Parathyroid adenoma (tissue), 2 donors: ENCODE measurements around the gene HIGD1A.

Source experiments
- H2AFZ ChIP-seq: fragments of 300-600 bp; sonication (generic); one replicate; pipeline ENCODE4 v1.7.0; 2017; ENCODE audit warnings: antibody characterized with exemption, mild to moderate bottlenecking
- H3K27ac ChIP-seq: fragments of 300-600 bp; sonication (generic); one replicate; pipeline ENCODE4 v1.7.0; 2017
- H3K27me3 ChIP-seq: fragments of 300-600 bp; sonication (generic); one replicate; pipeline ENCODE4 v1.7.0; 2017; ENCODE audit warnings: low read length; ENCODE audit not compliant: control insufficient read depth, insufficient read depth
- H3K36me3 ChIP-seq: fragments of 300-600 bp; sonication (generic); one replicate; pipeline ENCODE4 v1.7.0; 2017; ENCODE audit warnings: low read length; ENCODE audit not compliant: control insufficient read depth, insufficient read depth
- H3K4me1 ChIP-seq: fragments of 300-600 bp; sonication (generic); one replicate; pipeline ENCODE4 v1.7.0; 2017; ENCODE audit warnings: control low read depth
- H3K4me2 ChIP-seq: fragments of 300-600 bp; sonication (generic); one replicate; pipeline ENCODE4 v1.7.0; 2017; ENCODE audit warnings: low read length
- H3K4me3 ChIP-seq: fragments of 300-600 bp; sonication (generic); one replicate; pipeline ENCODE4 v1.7.0; 2017; ENCODE audit warnings: low read depth, low read length
- H3K79me2 ChIP-seq: fragments of 300-600 bp; sonication (generic); one replicate; pipeline ENCODE4 v1.7.0; 2017; ENCODE audit warnings: control low read depth
- H3K9ac ChIP-seq: fragments of 300-600 bp; sonication (generic); one replicate; pipeline ENCODE4 v1.7.0; 2017; ENCODE audit warnings: mild to moderate bottlenecking
- H3K9me3 ChIP-seq: fragments of 300-600 bp; sonication (generic); one replicate; pipeline ENCODE4 v1.7.0; 2017; ENCODE audit warnings: low read length; ENCODE audit not compliant: control insufficient read depth
- TF ChIP-seq, protein P1 (sequence below): fragments of 300-600 bp; sonication (generic); IDR thresholded peaks from one replicate; pipeline ENCODE4 v1.7.0; 2017; ENCODE audit warnings: antibody characterized with exemption, mild to moderate bottlenecking
- donor health status: primary hyperparathyroidism.

HIGD1A gene

DNA sequence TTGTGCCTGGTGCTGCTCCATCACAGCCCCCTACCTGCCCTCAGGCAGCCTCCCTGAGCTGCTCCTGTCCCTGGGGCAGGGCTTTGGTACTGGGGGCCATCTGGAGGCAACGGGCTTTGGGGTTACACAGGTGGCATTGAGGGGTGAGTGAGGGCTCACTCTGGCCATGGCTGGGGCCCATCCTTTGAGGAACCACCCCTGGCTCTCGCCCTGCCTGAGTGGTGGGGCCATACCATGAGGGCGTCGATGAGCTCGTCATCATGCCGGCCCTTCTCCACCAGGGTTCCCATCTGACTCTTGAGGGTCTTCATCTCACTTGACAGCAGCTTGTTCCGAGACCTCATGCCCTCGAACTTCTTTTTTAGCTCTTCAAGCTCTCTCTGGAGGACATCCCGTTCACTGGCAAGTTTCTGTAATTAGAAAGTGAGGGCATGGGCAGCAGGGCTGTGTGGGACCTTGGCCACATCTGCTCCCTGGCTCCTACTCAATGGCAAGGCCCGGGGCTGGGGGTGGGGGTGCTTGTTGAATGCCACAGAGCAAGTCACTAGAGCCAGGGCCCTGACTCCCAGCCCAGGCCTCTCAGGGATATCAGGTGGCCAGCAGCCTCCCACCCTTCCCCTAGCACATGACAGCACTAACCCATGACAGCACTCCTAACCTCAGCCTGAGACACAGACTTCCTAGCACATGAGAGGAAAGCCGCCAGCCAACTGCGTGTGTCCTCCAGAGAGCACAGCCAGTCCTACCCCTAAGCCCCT, 64.7 kb downstream of the HIGD1A start:
- Histone ChIP-seq H3K4me3 (no peak overlapping the region), H3K4me2 (no peak overlapping the region), H3K9ac (no peak overlapping the region), H3K27ac (no peak overlapping the region), H2AFZ (no peak overlapping the region), H3K36me3 (no peaks in the 10 kb centered on the region), H3K27me3 (no peaks in the 10 kb centered on the region), H3K79me2 (no peaks in the 10 kb centered on the region), H3K4me1 (peaks cover 4% of the 10 kb centered on the region), H3K9me3 (no peaks in the 10 kb centered on the region)
- TF ChIP-seq, protein P1, sequence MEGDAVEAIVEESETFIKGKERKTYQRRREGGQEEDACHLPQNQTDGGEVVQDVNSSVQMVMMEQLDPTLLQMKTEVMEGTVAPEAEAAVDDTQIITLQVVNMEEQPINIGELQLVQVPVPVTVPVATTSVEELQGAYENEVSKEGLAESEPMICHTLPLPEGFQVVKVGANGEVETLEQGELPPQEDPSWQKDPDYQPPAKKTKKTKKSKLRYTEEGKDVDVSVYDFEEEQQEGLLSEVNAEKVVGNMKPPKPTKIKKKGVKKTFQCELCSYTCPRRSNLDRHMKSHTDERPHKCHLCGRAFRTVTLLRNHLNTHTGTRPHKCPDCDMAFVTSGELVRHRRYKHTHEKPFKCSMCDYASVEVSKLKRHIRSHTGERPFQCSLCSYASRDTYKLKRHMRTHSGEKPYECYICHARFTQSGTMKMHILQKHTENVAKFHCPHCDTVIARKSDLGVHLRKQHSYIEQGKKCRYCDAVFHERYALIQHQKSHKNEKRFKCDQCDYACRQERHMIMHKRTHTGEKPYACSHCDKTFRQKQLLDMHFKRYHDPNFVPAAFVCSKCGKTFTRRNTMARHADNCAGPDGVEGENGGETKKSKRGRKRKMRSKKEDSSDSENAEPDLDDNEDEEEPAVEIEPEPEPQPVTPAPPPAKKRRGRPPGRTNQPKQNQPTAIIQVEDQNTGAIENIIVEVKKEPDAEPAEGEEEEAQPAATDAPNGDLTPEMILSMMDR: no peak

DNA sequence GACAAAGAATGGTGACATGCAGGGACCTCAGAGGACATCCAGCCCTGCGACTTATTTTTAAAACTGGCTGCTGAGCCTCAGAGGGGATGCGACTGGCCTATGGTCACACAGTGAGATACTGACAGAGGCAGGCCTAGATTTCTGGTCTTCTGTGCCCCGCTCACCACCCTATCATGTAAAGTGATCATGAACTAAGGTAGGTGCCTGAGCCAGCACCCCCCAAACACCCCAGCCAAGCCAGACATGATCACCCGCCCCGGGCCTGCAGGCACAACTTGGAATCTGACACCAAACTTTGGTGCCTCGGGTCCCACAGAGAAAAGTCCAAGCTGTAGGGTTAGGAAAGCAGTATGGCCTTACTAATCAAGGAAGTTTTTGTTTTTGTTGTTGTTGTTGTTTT, 67.8 kb downstream of the HIGD1A start:
- H3K9me3 ChIP-seq: no peaks in the 10 kb centered on the region
- TF ChIP-seq, protein P1: no peak
- no peak overlapping the region for H3K27ac ChIP-seq
- no peak overlapping the region for H3K4me3 ChIP-seq
- H3K4me1 ChIP-seq: peaks cover 16% of the 10 kb centered on the region
- no peaks in the 10 kb centered on the region for H3K79me2 ChIP-seq
- H3K9ac ChIP-seq: no peak overlapping the region
- no peaks in the 10 kb centered on the region for H3K36me3 ChIP-seq
- no peak overlapping the region for H2AFZ ChIP-seq
- H3K4me2 ChIP-seq: no peak overlapping the region
- no peaks in the 10 kb centered on the region for H3K27me3 ChIP-seq

DNA sequence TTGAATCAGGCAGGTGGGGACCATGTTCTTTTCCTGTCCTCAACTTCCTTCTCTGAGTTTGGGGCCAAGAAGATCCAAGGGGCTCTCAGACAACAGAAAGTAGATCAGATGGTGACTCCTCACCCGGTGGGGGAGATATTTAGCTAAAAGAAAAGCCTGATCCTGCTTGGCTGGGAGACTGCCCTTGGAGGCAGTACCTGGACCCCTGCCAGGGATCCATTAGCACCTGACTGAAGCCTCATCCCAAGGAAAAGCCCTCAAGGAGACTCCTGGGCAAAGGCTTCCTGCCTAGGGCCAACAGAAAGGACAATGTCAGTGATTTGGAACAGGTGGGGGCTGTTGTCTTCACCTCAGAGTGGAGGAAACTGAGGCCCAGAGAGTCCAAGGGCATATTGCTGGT, 68.2 kb downstream of the HIGD1A start:
- H2AFZ ChIP-seq: no peak overlapping the region
- no peak overlapping the region for H3K9ac ChIP-seq
- no peaks in the 10 kb centered on the region for H3K9me3 ChIP-seq
- TF ChIP-seq, protein P1: no peak
- H3K79me2 ChIP-seq: no peaks in the 10 kb centered on the region
- no peaks in the 10 kb centered on the region for H3K36me3 ChIP-seq
- H3K27ac ChIP-seq: no peak overlapping the region
- H3K4me3 ChIP-seq: no peak overlapping the region
- no peaks in the 10 kb centered on the region for H3K27me3 ChIP-seq
- no peak overlapping the region for H3K4me2 ChIP-seq
- H3K4me1 ChIP-seq: peaks cover 16% of the 10 kb centered on the region

DNA sequence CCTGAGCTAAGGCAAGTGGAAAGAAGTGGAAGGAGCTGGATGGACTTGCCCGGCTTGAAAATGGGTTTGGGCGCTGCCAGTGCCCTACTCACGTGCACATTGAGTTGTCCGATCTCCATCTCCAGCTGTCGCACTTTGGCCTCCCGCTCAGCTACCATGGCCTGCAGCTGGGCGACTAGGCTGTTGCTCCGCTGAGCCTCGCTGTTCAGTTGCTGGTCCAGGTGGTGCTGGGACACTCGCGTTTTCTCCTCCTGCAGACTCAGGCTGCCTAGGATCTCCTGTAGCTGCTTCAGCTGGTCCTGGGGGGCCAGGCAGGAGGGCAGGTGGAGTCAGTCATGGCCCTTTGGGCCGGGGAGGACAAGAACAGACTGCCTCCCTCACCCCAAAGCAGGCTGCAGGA, 68.7 kb downstream of the HIGD1A start:
- no peaks in the 10 kb centered on the region for H3K9me3 ChIP-seq
- peaks cover 19% of the 10 kb centered on the region for H3K4me1 ChIP-seq
- H3K36me3 ChIP-seq: no peaks in the 10 kb centered on the region
- H3K4me3 ChIP-seq: no peak overlapping the region
- TF ChIP-seq, protein P1: no peak
- H3K4me2 ChIP-seq: no peak overlapping the region
- no peak overlapping the region for H3K9ac ChIP-seq
- no peak overlapping the region for H2AFZ ChIP-seq
- no peak overlapping the region for H3K27ac ChIP-seq
- H3K79me2 ChIP-seq: no peaks in the 10 kb centered on the region
- no peaks in the 10 kb centered on the region for H3K27me3 ChIP-seq

DNA sequence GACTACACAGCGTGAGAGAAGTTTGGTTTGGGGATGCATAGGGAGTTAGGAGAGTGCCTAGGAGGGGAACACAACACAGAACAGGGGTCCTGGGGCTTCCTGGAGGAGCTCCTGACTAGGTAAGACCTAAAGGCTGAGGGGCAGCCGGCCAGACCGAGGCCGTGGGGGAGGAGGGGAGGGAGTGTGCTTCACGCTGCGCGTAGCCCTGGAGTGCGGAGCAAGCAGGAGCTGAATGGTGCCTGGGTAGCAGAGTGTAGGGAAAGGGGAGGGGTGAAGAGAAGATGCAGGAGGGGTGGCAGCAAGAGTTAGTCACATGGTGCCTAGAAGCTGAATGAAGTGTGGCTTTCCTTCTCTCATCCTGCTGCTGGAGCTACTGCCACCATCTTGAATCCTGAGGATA, 69.3 kb downstream of the HIGD1A start:
- no peaks in the 10 kb centered on the region for H3K9me3 ChIP-seq
- peaks cover 25% of the 10 kb centered on the region for H3K4me1 ChIP-seq
- no peak overlapping the region for H3K4me2 ChIP-seq
- no peaks in the 10 kb centered on the region for H3K27me3 ChIP-seq
- H3K79me2 ChIP-seq: no peaks in the 10 kb centered on the region
- no peak overlapping the region for H3K9ac ChIP-seq
- TF ChIP-seq, protein P1: no peak
- H3K27ac ChIP-seq: no peak overlapping the region
- H3K4me3 ChIP-seq: no peak overlapping the region
- no peaks in the 10 kb centered on the region for H3K36me3 ChIP-seq
- no peak overlapping the region for H2AFZ ChIP-seq
